K562 (cell line): ENCODE measurements around the gene DAZAP1. TPM values are rescaled to one million over a fixed set of nuclear protein-coding genes. Genes with fewer than 3 reads are reported as not detected.

Experiments used
- ATAC-seq: fragments of 200-7000 bp; cut with Tn5 transposase; 3 replicates; pipeline ENCODE4 v1.9.1; 2020; ENCODE audit warnings: moderate library complexity
- BruUV-seq: library from RNA; stranded (reverse); fragments of 400-500 nt; replicated peaks from 2 replicates; lab custom pipeline; 2021; lab: Mats Ljungman, UMichigan
- CTCF ChIA-PET: fragments of 300-600 bp; formaldehyde crosslinking; extraction: SDS; loops from one replicate; lab custom pipeline; 2021; ENCODE audit warnings: low intra/inter-chr PET ratio; lab: Yijun Ruan, JAX
- POLR2A ChIA-PET: fragments of 300-600, 350-650 bp; sonication (Branson Sonifier 250); formaldehyde crosslinking; extraction: SDS; loops from one replicate; lab custom pipeline; 2021; ENCODE audit warnings: antibody characterized with exemption, inconsistent platforms; lab: Yijun Ruan, JAX
- DNase-seq, 4 experiments: peaks; one replicate each; pipeline versions ENCODE4 v3.0.0 to v3.0.0-alpha.2; 2011 to 2018; ENCODE audit warnings: low spot score in 3 of 4, mixed read lengths in 3 of 4; ENCODE audit errors: extremely low read depth in 1 of 4
- FAIRE-seq: peaks from 2 replicates; lab custom pipeline; 2011; peaks lifted over from hg19 to GRCh38; lab: Jason Lieb, UNC
- H2AFZ ChIP-seq: 2 replicates; pipeline ENCODE4 v1.6.0; 2011; ENCODE audit warnings: low read depth, low read length, control low read depth, inconsistent platforms
- H3K27ac ChIP-seq: fragments of 200-600 bp; 3 replicates; pipeline ENCODE4 v1.8.0; 2011; ENCODE audit warnings: low read depth, mild to moderate bottlenecking, control low read depth, inconsistent platforms, low read length, moderate library complexity, mixed read lengths; ENCODE audit errors: extremely low read depth
- H3K27me3 ChIP-seq, 2 experiments: fragments of 300-600 bp in 1 of 2; 2 replicates in 1 of 2; 3 replicates in 1 of 2; pipeline versions ENCODE4 v1.6.0 to v1.8.0; 2011; ENCODE audit warnings: inconsistent platforms in 2 of 2, low read length in 2 of 2, mild to moderate bottlenecking in 1 of 2, mixed read lengths in 1 of 2, moderate library complexity in 1 of 2; ENCODE audit not compliant: control insufficient read depth in 2 of 2, insufficient read depth in 2 of 2
- H3K36me3 ChIP-seq: fragments of 300-600 bp; 3 replicates; pipeline ENCODE4 v1.8.0; 2011; ENCODE audit warnings: mild to moderate bottlenecking, low read length, inconsistent platforms; ENCODE audit not compliant: control insufficient read depth, insufficient read depth
- H3K4me1 ChIP-seq, 2 experiments: fragments of 200-600 bp in 1 of 2; replicated peaks in 1 of 2; 2 replicates in 1 of 2; 3 replicates in 1 of 2; pipeline versions ENCODE4 v1.5.1 to v1.8.0; 2011; ENCODE audit warnings: inconsistent platforms in 2 of 2, low read length in 2 of 2, mild to moderate bottlenecking in 1 of 2, mixed read lengths in 1 of 2, moderate library complexity in 1 of 2; ENCODE audit not compliant: control insufficient read depth in 2 of 2, insufficient read depth in 2 of 2
- H3K4me2 ChIP-seq: 2 replicates; pipeline ENCODE4 v1.6.1; 2011; ENCODE audit warnings: low read length, control low read depth, inconsistent platforms, mixed read lengths; ENCODE audit not compliant: insufficient read depth
- H3K4me3 ChIP-seq: fragments of 200-600 bp; sonication (generic), shearing (Covaris generic); 2 replicates; pipeline ENCODE4 v1.5.1; 2016; ENCODE audit warnings: control low read depth, inconsistent platforms
- H3K79me2 ChIP-seq: fragments of 200-600 bp; 3 replicates; pipeline ENCODE4 v1.8.0; 2011; ENCODE audit warnings: low read length, inconsistent platforms; ENCODE audit not compliant: control insufficient read depth, insufficient read depth
- H3K9ac ChIP-seq, 2 experiments: 2 replicates each; pipeline versions ENCODE4 v1.6.0 to v1.6.1; 2011; ENCODE audit warnings: low read depth in 2 of 2, low read length in 2 of 2, control low read depth in 1 of 2, inconsistent platforms in 1 of 2, mild to moderate bottlenecking in 1 of 2, mixed read lengths in 1 of 2; ENCODE audit not compliant: insufficient read depth in 1 of 2
- H3K9me1 ChIP-seq: one replicate; pipeline ENCODE4 v1.6.0; 2011; ENCODE audit warnings: inconsistent platforms, mild to moderate bottlenecking, low read length, moderate library complexity; ENCODE audit not compliant: control insufficient read depth, insufficient read depth
- H3K9me3 ChIP-seq: replicated peaks from 2 replicates; pipeline ENCODE4 v1.5.1; 2011; ENCODE audit warnings: low read depth, low read length, inconsistent platforms; ENCODE audit not compliant: control insufficient read depth, insufficient read depth
- H4K20me1 ChIP-seq: replicated peaks from 2 replicates; pipeline ENCODE4 v1.6.1; 2011; ENCODE audit warnings: low read length, inconsistent platforms, mixed read lengths; ENCODE audit not compliant: control insufficient read depth, insufficient read depth
- BACH1 ChIP-seq: fragments of 200-800 bp; sonication (Bioruptor generic); IDR thresholded peaks from 2 replicates; pipeline ENCODE4 v1.6.1; 2016; ENCODE audit warnings: missing genetic modification characterization, missing compliant biosample characterization
- CBFA2T2 ChIP-seq: fragments of 450-650 bp; conservative IDR thresholded peaks from 2 replicates; pipeline ENCODE4 v1.6.1; 2017; ENCODE audit warnings: mild to moderate bottlenecking
- DEAF1 ChIP-seq: fragments of 450-650 bp; formaldehyde crosslinking; IDR thresholded peaks from 2 replicates; pipeline ENCODE4 v1.4.0; 2020; ENCODE audit warnings: mild to moderate bottlenecking, moderate library complexity
- FOXP4 ChIP-seq: sonication (generic); formaldehyde crosslinking; IDR thresholded peaks from 2 replicates; pipeline ENCODE4 v1.8.0; 2022; ENCODE audit warnings: mild to moderate bottlenecking, missing genetic modification reagents, borderline replicate concordance
- GTF2A2 ChIP-seq: IDR thresholded peaks from 2 replicates; pipeline ENCODE4 v1.6.1; 2016; ENCODE audit warnings: mild to moderate bottlenecking, missing genetic modification characterization, missing compliant biosample characterization
- KDM1A ChIP-seq, 2 experiments: fragments of 450-650 bp; IDR thresholded peaks; 2 replicates each; pipeline ENCODE4 v1.6.1; 2016; ENCODE audit warnings: mild to moderate bottlenecking in 2 of 2
- L3MBTL2 ChIP-seq: fragments of 450-650 bp; IDR thresholded peaks from 2 replicates; pipeline ENCODE4 v1.6.1; 2016; ENCODE audit warnings: mild to moderate bottlenecking, moderate library complexity
- MED1 ChIP-seq: sonication (generic); formaldehyde crosslinking; IDR thresholded peaks from 2 replicates; pipeline ENCODE4 v1.8.1; 2023; ENCODE audit warnings: missing genetic modification reagents, borderline replicate concordance
- NR2C1 ChIP-seq, 2 experiments: fragments of 450-650 bp; IDR thresholded peaks; 2 replicates each; pipeline ENCODE4 v1.6.1; 2017; ENCODE audit warnings: mild to moderate bottlenecking in 2 of 2, antibody characterized with exemption in 1 of 2, inconsistent platforms in 1 of 2, missing compliant biosample characterization in 1 of 2, missing genetic modification characterization in 1 of 2
- NR2F6 ChIP-seq: fragments of 450-650 bp; formaldehyde crosslinking; IDR thresholded peaks from 2 replicates; pipeline ENCODE4 v1.4.0; 2020; ENCODE audit warnings: mild to moderate bottlenecking
- STAT6 ChIP-seq: sonication (generic); formaldehyde crosslinking; IDR thresholded peaks from 2 replicates; pipeline ENCODE4 v1.8.1; 2023; ENCODE audit warnings: mild to moderate bottlenecking, missing genetic modification reagents
- ZNF212 ChIP-seq: fragments of 450-650 bp; formaldehyde crosslinking; IDR thresholded peaks from 2 replicates; pipeline ENCODE4 v1.4.0; 2020; ENCODE audit warnings: mild to moderate bottlenecking
- ZNF347 ChIP-seq: fragments of 450-650 bp; formaldehyde crosslinking; IDR thresholded peaks from 2 replicates; pipeline ENCODE4 v1.4.0; 2020; ENCODE audit warnings: low read depth, mild to moderate bottlenecking, moderate library complexity
- ZNF436 ChIP-seq: fragments of 250-450, 450-650 bp; sonication (Bioruptor Pico); formaldehyde crosslinking; IDR thresholded peaks from 2 replicates; pipeline ENCODE4 v1.7.0; 2020; ENCODE audit warnings: mild to moderate bottlenecking
- ZNF551 ChIP-seq: fragments of 250-450 bp; sonication (Bioruptor Pico); IDR thresholded peaks from 2 replicates; pipeline ENCODE4 v1.5.0; 2021; ENCODE audit warnings: mild to moderate bottlenecking, moderate library complexity
- ZNF740 ChIP-seq, 3 experiments: fragments of 200-800 bp in 1 of 3; sonication (Bioruptor generic) in 1 of 3; sonication (generic) in 1 of 3; formaldehyde crosslinking in 1 of 3; IDR thresholded peaks; 2 replicates each; pipeline versions ENCODE4 v1.6.1 to v1.8.0; 2016 to 2022; ENCODE audit warnings: mild to moderate bottlenecking in 2 of 3, missing compliant biosample characterization in 2 of 3, missing genetic modification characterization in 2 of 3, missing genetic modification reagents in 1 of 3
- WGBS: fragments of 100-300 bp; shearing (Covaris generic); methylation state at CpG from one replicate; pipeline ENCODE4 v1.1.6; 2016; ENCODE audit warnings: low coverage, mixed read lengths; ENCODE audit not compliant: insufficient coverage; ENCODE audit errors: missing lambda C conversion rate; 5-methylcytosine and 5-hydroxymethylcytosine counted together
- in situ Hi-C: fragments of 300-500 bp; cut with MboI; formaldehyde crosslinking; loops from 4 replicates; pipeline ENCODE4 v1.15.0; 2018; ENCODE audit warnings: inconsistent platforms, mixed read lengths
- intact Hi-C: fragments of 100-400 bp; cut with micrococcal nuclease; formaldehyde crosslinking; loops from 2 replicates; pipeline ENCODE4 v1.14.2; 2022
- polyA plus RNA-seq, 8 experiments: library from polyadenylated mRNA; depleted of rRNA in 4 of 8; stranded (reverse) in 5 of 8; unstranded in 3 of 8; fragments of >200 nt; fragmentation: Nextera tagmentation in 2 of 8; fragmentation: Illumina TruSeq in 1 of 8; extraction: Ambion mirVana in 2 of 8; extraction: Trizol in 1 of 8; gene quantifications; 2 replicates each; pipeline versions ENCODE4 v1.2.1 to v1.2.3, GENCODE V29; 2011 to 2014; ENCODE audit warnings: inconsistent platforms in 1 of 8, missing spikeins in 1 of 8
- total RNA-seq, 7 experiments: library from RNA; depleted of rRNA in 6 of 7; stranded (reverse); fragments of >200 nt in 6 of 7; fragmentation: Illumina TruSeq in 2 of 7; extraction: Trizol in 2 of 7; gene quantifications; 2 replicates each; pipeline versions ENCODE4 v1.2.1 to v1.2.3, GENCODE V29; 2011 to 2021; ENCODE audit warnings: low replicate concordance in 1 of 7

DAZAP1 gene
- total and polyA plus RNA-seq, 9 of the 15 experiments (the other 6 are each of a cell fraction or from before 2014, with no cell fraction given), result 10.8 to 289 (median 142) TPM

GRCh38 chr19:1374250-1374577 lies 33.2 kb upstream of the DAZAP1 start:
- BruUV-seq, result no TSS peak
- no peak overlapping the region for H3K27ac ChIP-seq
- H3K9me1 ChIP-seq, result no peaks in the 10 kb centered on the region
- in situ Hi-C loops, result no loop called here
- H2AFZ ChIP-seq, result no peak overlapping the region
- DNase-seq, result no peak
- H3K9me3 ChIP-seq, result no peaks in the 10 kb centered on the region
- intact Hi-C loops, result no loop called here
- no peak overlapping the region for H3K4me3 ChIP-seq
- H3K79me2 ChIP-seq, result no peaks in the 10 kb centered on the region
- no peak for ATAC-seq
- no peaks in the 10 kb centered on the region for H3K27me3 ChIP-seq
- ChIA-PET CTCF (no interaction called here), POLR2A (interaction anchor here (1.1 to 1.6 kb wide), 2 partner anchors 9 to 20 kb away, joined by 3 to 4 read pairs; partner anchors contain the start of gene NDUFS7)
- H3K4me2 ChIP-seq, result no peak overlapping the region
- no peaks in the 10 kb centered on the region for H4K20me1 ChIP-seq
- peaks cover 67% of the 10 kb centered on the region for H3K36me3 ChIP-seq
- FAIRE-seq, result no peak
- peaks cover 0 to 50% of the 10 kb centered on the region in 2 experiments; a peak in 2 of 5 replicates for H3K4me1 ChIP-seq
- H3K9ac ChIP-seq, result peak overlapping the region in 1 of 2 experiments; percentile 37; a peak in 1 of 4 replicates
- whole genome bisulfite sequencing, result 91% methylated on average over 12 of the region's 12 CpGs
- no peak for TF ChIP-seq BACH1
- TF ChIP-seq GTF2A2 (tag), result no peak
- TF ChIP-seq ZNF212 (CRISPR knock-in tag), result no peak
- TF ChIP-seq NR2C1 (IDR thresholded peaks at IDR 0.05), result no peak
- TF ChIP-seq NR2C1 (tag; IDR thresholded peaks at IDR 0.05), result no peak
- TF ChIP-seq STAT6 (CRISPR knock-in tag), result no peak
- TF ChIP-seq MED1 (CRISPR knock-in tag), result no peak
- TF ChIP-seq NR2F6 (CRISPR knock-in tag), result no peak
- TF ChIP-seq L3MBTL2, result no peak
- TF ChIP-seq ZNF436 (CRISPR knock-in tag), result no peak
- no peak for TF ChIP-seq KDM1A (IDR thresholded peaks at IDR 0.05)
- TF ChIP-seq CBFA2T2, result no peak
- no peak for TF ChIP-seq ZNF740 (CRISPR knock-in tag; IDR thresholded peaks at IDR 0.05)
- TF ChIP-seq ZNF740 (tag; IDR thresholded peaks at IDR 0.05), result no peak
- no peak for TF ChIP-seq ZNF551 (CRISPR knock-in tag)
- no peak for TF ChIP-seq ZNF347 (CRISPR knock-in tag)
- no peak for TF ChIP-seq DEAF1 (CRISPR knock-in tag)
- no peak for TF ChIP-seq FOXP4 (CRISPR knock-in tag)
